Neural progenitor cell (in vitro differentiated cells): ENCODE results near the gene PIM2. TPM values are rescaled to one million over a fixed set of nuclear protein-coding genes. Genes with fewer than 3 reads are reported as not detected.

Experiments used
- DNase-seq: peaks from one replicate; pipeline ENCODE4 v3.0.0-alpha.2; 2016; ENCODE audit warnings: low spot score
- H2AFZ ChIP-seq: fragments of 200-600 bp; sonication (generic); replicated peaks from 2 replicates; pipeline ENCODE4 v1.6.1; 2016; ENCODE audit warnings: antibody characterized with exemption
- H3F3A ChIP-seq: fragments of 200-600 bp; sonication (generic); 2 replicates; pipeline ENCODE4 v1.6.1; 2016; ENCODE audit warnings: antibody characterized with exemption, low read depth
- H3K27ac ChIP-seq: fragments of 200-600 bp; sonication (generic); 2 replicates; pipeline ENCODE4 v1.5.1; 2016; ENCODE audit warnings: mild to moderate bottlenecking
- H3K27me3 ChIP-seq: fragments of 200-600 bp; sonication (generic); 2 replicates; pipeline ENCODE4 v1.6.1; 2016; ENCODE audit warnings: mild to moderate bottlenecking, moderate library complexity
- H3K36me3 ChIP-seq: fragments of 200-600 bp; sonication (generic); 2 replicates; pipeline ENCODE4 v1.5.1; 2016
- H3K4me1 ChIP-seq: fragments of 200-600 bp; sonication (generic); 2 replicates; pipeline ENCODE4 v1.6.1; 2016; ENCODE audit warnings: mixed run types
- H3K4me2 ChIP-seq: fragments of 200-600 bp; sonication (generic); 2 replicates; pipeline ENCODE4 v1.6.1; 2016
- H3K4me3 ChIP-seq: fragments of 200-600 bp; sonication (generic); 2 replicates; pipeline ENCODE4 v1.5.1; 2016
- H3K79me2 ChIP-seq: fragments of 200-600 bp; sonication (generic); 2 replicates; pipeline ENCODE4 v1.6.1; 2016; ENCODE audit warnings: low read depth
- H3K9ac ChIP-seq: fragments of 200-600 bp; sonication (generic); 2 replicates; pipeline ENCODE4 v1.6.1; 2016
- H3K9me3 ChIP-seq: fragments of 200-600 bp; sonication (generic); 2 replicates; pipeline ENCODE4 v1.5.1; 2016; ENCODE audit warnings: low read depth
- H4K20me1 ChIP-seq: fragments of 200-600 bp; sonication (generic); 2 replicates; pipeline ENCODE4 v1.6.1; 2016; ENCODE audit warnings: low read depth
- H3K27ac Mint-ChIP-seq: 3 replicates; pipeline ENCODE4 v1.8.0; 2021; ENCODE audit warnings: mixed read lengths
- H3K27me3 Mint-ChIP-seq: 2 replicates; pipeline ENCODE4 v1.8.0; 2022; ENCODE audit warnings: low read depth, mild to moderate bottlenecking, inconsistent platforms, moderate library complexity, mixed read lengths; ENCODE audit not compliant: insufficient read depth
- H3K36me3 Mint-ChIP-seq: 3 replicates; pipeline ENCODE4 v1.8.0; 2021; ENCODE audit warnings: mixed read lengths
- H3K4me1 Mint-ChIP-seq: 3 replicates; pipeline ENCODE4 v1.8.0; 2021; ENCODE audit warnings: mixed read lengths
- H3K4me3 Mint-ChIP-seq: 3 replicates; pipeline ENCODE4 v1.8.0; 2021; ENCODE audit warnings: mild to moderate bottlenecking, moderate library complexity, mixed read lengths
- H3K9me3 Mint-ChIP-seq: 3 replicates; pipeline ENCODE4 v1.8.0; 2020; ENCODE audit warnings: mixed read lengths
- CTCF ChIP-seq: fragments of 200-600 bp; sonication (generic); IDR thresholded peaks from 2 replicates; pipeline ENCODE4 v1.5.1; 2017; ENCODE audit warnings: antibody characterized with exemption, mild to moderate bottlenecking
- EZH2 ChIP-seq: fragments of 200-600 bp; sonication (generic); IDR thresholded peaks from 2 replicates; pipeline ENCODE4 v1.6.1; 2017; ENCODE audit warnings: antibody characterized with exemption, mild to moderate bottlenecking, moderate library complexity
- EZH2phosphoT487 ChIP-seq: fragments of 200-600 bp; sonication (generic); IDR thresholded peaks from 2 replicates; pipeline ENCODE4 v1.6.1; 2017; ENCODE audit warnings: antibody characterized with exemption
- total RNA-seq: library from RNA; depleted of rRNA; stranded (reverse); fragments of >200 nt; gene quantifications from 2 replicates; pipeline ENCODE4 v1.2.3, GENCODE V29; 2015; ENCODE audit warnings: low replicate concordance

The PIM2 gene
- total RNA-seq, 1 donor from 2014 or later: 14.7 TPM

- Histone ChIP-seq H4K20me1 (peaks cover 11% of the 10 kb centered on the region), H2AFZ (peak overlapping the region; percentile 7), H3K27me3 (no peaks in the 10 kb centered on the region), H3K4me2 (peak overlapping the region; percentile 73), H3K27ac (peak overlapping the region; percentile 23), H3F3A (peaks cover 6% of the 10 kb centered on the region), H3K9ac (peak overlapping the region; percentile 50), H3K79me2 (peaks cover 35% of the 10 kb centered on the region), H3K36me3 (no peaks in the 10 kb centered on the region), H3K4me3 (peak overlapping the region; percentile 60), H3K4me1 (no peaks in the 10 kb centered on the region), H3K9me3 (no peaks in the 10 kb centered on the region)
- DNase-seq: peak; percentile 52
- Mint-ChIP-seq H3K36me3 (peaks cover 3% of the 10 kb centered on the region), H3K4me1 (peaks cover 17% of the 10 kb centered on the region), H3K27ac (peak overlapping the region; percentile 72), H3K9me3 (peaks cover 22% of the 10 kb centered on the region), H3K27me3 (peaks cover 12% of the 10 kb centered on the region), H3K4me3 (peak overlapping the region; percentile 99)
- TF ChIP-seq EZH2phosphoT487 (no peak), EZH2 (no peak), CTCF (no peak)
Measured at GRCh38 chrX:48958635-48959094, 39.8 kb upstream of the PIM2 start.

- peaks cover 6% of the 10 kb centered on the region for H3F3A ChIP-seq
- Mint-ChIP-seq H3K36me3 (peaks cover 3% of the 10 kb centered on the region), H3K27me3 (peaks cover 12% of the 10 kb centered on the region), H3K27ac (peak overlapping the region; percentile 100), H3K4me3 (peak overlapping the region; percentile 99), H3K9me3 (peaks cover 18% of the 10 kb centered on the region), H3K4me1 (peaks cover 17% of the 10 kb centered on the region)
- H3K4me2 ChIP-seq: peak overlapping the region; percentile 80
- peak overlapping the region; percentile 80 for H3K9ac ChIP-seq
- no peaks in the 10 kb centered on the region for H3K27me3 ChIP-seq
- TF ChIP-seq CTCF (no peak), EZH2phosphoT487 (no peak), EZH2 (no peak)
- H3K27ac ChIP-seq: peak overlapping the region; percentile 99
- peak overlapping the region; percentile 88 for H2AFZ ChIP-seq
- peak; percentile 97 for DNase-seq
- no peaks in the 10 kb centered on the region for H3K36me3 ChIP-seq
- peak overlapping the region; percentile 60 for H3K4me3 ChIP-seq
- peaks cover 41% of the 10 kb centered on the region for H3K79me2 ChIP-seq
- H4K20me1 ChIP-seq: peaks cover 18% of the 10 kb centered on the region
- no peaks in the 10 kb centered on the region for H3K9me3 ChIP-seq
- H3K4me1 ChIP-seq: no peaks in the 10 kb centered on the region
Measured at GRCh38 chrX:48957827-48958634, 39.2 kb upstream of the PIM2 start.

GRCh38 chrX:48957477-48957826 lies 38.6 kb upstream of the PIM2 start, which contains the start of gene OTUD5:
Gene OTUD5, minus strand, starts transcription at chrX:48957607. Its CDS starts 37 bp downstream, at chrX:48957570.
- DNase-seq: no peak
- Histone ChIP-seq H3K9ac (peak within 1 kb of the TSS; percentile 80), H3K4me3 (peak within 1 kb of the TSS; percentile 60), H3K4me2 (peak within 1 kb of the TSS; percentile 80), H3F3A (peaks cover 6% of the 10 kb centered on the region), H4K20me1 (peaks cover 24% of the 10 kb centered on the region), H3K79me2 (peaks cover 47% of the 10 kb centered on the region), H2AFZ (peak within 1 kb of the TSS; percentile 88), H3K27me3 (no peaks in the 10 kb centered on the region), H3K4me1 (no peaks in the 10 kb centered on the region), H3K36me3 (no peaks in the 10 kb centered on the region), H3K27ac (peak within 1 kb of the TSS; percentile 99), H3K9me3 (no peaks in the 10 kb centered on the region)
- Mint-ChIP-seq H3K36me3 (peaks cover 3% of the 10 kb centered on the region), H3K9me3 (peaks cover 15% of the 10 kb centered on the region), H3K27me3 (peaks cover 12% of the 10 kb centered on the region), H3K4me3 (peak within 1 kb of the TSS; percentile 99), H3K27ac (peak within 1 kb of the TSS; percentile 100), H3K4me1 (peaks cover 17% of the 10 kb centered on the region)
- TF ChIP-seq EZH2: no peak
- TF ChIP-seq CTCF: no peak
- TF ChIP-seq EZH2phosphoT487: no peak
